Endothelial cell of hepatic sinusoid (primary cell): ENCODE data around the gene PML.
"Not testable (repeated sequence)": the region's sequence is repeated elsewhere in the genome, so short reads cannot be mapped to it uniquely, and the experiment has no call there.

Source experiments
- in situ Hi-C: cut with HindIII; loops from 2 replicates; pipeline ENCODE4 v1.10.0; 2017; ENCODE audit warnings: low sequenced_read_pairs

The PML gene

GRCh38 chr15:73957276-73957675, 37.2 kb upstream of the PML start:
- in situ Hi-C loops = loop anchor here (5.0 kb wide), 1 partner anchor 90 kb away; no protein-coding TSS in a partner anchor

DNA sequence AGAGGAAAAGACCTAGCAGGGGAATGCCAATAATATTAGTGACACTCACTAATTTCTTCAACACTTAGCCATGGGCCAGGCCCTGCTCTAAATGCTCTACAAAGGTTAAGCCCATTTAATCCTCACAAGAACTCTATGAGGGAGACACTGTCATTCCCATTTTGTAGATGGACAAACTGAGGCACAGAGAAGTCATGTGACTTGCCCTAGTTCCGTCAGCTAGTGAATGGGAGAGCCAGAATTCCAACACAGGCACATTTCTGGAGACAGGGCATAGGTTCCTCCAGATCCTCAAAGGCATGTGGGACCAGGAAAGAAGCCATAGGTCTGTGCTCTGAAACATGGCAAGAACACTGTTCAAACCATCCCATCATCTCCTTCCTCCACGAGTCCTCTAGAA, 36.7 kb upstream of the PML start:
- in situ Hi-C loops = loop anchor here (5.0 kb wide), 1 partner anchor 90 kb away; no protein-coding TSS in a partner anchor

DNA sequence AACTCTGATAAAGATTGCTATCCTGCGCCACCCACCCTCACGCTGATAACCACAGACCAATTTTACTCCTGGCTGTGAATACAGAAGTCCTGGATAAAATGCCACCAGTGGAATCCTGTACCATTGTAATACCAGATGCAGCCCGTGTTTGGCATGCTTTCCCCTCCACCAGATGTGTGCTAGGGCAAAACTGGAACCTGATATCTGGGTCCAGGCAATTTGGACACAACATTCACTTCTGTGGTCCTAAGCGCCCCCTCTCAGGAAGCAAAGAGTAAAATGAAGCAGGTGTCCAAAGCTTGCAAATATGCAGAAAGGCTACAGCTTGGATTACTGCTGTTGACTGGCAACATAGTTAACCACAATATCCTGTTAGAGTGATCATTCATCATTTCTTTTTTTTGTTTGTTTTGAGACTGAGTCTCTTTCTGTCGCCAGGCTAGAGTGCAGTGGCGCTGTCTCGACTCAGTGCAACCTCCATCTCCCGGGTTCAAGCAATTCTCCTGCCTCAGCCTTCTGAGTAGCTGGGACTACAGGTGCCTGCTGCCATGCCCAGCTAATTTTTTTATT, 35.4 kb upstream of the PML start:
- in situ Hi-C loops = loop anchor here (5.0 kb wide), 1 partner anchor 88 kb away; no protein-coding TSS in a partner anchor

GRCh38 chr15:73959801-73960200, 34.7 kb upstream of the PML start:
- in situ Hi-C loops = loop anchor here (5.0 kb wide), 1 partner anchor 88 kb away; no protein-coding TSS in a partner anchor

DNA sequence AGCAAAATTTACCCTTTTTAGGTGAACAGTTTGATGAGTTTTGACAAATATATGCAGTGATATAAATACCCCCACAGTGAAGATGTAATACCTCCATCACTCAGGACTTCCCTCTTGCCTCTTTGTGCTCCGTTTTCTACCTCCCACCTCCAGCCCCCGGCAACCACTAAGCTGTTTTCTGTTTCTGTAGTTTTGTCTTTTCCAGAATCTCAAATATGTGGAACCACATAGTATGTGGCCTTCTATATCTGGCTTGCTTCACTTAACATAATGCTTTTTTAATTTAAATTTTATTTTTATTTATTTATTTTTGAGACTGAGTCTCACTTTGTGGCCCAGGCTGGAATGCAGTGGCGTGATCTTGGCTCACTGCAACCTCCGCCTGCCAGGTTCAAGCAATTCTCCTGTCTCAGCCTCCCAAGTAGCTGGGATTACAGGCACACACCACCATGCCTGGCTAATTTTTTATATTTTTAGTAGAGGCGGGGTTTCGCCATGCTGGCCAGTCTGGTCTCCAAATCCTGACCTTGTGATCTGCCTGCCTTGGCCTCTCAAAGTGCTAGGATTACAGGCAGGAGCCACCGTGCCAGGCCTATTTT, 33.9 kb upstream of the PML start:
- in situ Hi-C loops = not testable (repeated sequence)

DNA sequence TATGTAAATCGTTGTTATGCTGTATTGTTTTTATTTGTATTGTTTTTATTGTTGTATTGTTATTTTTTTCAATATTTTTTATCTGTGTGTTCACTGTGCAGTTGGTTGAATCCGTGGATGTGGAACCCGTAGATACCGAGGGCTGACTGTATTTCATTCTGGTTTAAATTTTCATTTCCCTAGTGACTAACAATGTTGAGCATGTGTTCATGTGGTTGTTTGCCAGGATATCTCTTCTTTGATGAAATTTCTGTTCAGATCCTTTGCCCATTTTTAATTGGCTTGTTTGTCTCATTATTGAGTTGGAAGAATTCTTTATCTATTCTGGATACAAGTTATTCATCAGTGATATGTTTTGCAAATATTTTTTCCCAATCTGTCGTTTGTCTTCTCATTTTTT, 32.1 kb upstream of the PML start:
- in situ Hi-C loops = no loop called here

DNA sequence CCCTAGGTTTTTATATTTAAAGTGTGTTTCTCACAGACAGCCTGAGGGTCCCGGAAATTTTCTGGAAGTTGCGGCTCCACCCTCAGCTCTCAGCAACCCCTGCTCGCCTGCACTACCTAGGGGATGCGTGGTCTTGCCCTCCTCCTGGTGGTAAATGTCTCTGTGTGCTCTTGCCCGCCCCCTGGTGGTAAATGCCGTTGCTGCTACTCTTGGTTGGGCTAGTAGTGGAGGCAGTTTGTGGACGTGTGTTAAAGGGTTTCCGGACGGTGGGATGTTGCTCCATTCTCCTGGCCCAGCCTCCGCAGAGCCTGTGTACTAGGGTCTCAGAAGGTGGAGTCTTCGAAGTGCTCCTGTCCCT, 29.8 kb upstream of the PML start:
- in situ Hi-C loops = no loop called here

GRCh38 chr15:73965094-73965757, 29.3 kb upstream of the PML start:
- in situ Hi-C loops = no loop called here

DNA sequence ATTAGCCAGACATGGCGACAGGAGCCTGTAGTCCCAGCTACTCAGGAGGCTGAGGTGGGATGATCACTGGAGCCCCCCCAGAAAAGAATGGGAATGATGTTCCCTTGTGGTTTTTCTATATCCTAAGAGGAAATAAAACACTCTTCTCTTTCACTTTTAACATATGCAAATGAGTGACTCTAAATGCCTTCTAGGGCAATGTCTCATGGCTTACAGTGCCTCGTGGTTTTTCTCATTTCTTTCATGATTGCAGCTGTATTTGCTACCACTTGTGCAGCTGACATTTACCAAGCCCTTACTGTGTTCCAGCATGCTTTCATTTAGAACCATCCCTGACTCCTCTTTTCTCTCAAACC, 28.8 kb upstream of the PML start:
- in situ Hi-C loops = no loop called here

GRCh38 chr15:73968461-73968860, 26.1 kb upstream of the PML start:
- in situ Hi-C loops = no loop called here

GRCh38 chr15:73969151-73969759, 25.3 kb upstream of the PML start:
- in situ Hi-C loops = no loop called here

- in situ Hi-C loops = no loop called here
Observed at GRCh38 chr15:73972984-73973682, 21.4 kb upstream of the PML start.

DNA sequence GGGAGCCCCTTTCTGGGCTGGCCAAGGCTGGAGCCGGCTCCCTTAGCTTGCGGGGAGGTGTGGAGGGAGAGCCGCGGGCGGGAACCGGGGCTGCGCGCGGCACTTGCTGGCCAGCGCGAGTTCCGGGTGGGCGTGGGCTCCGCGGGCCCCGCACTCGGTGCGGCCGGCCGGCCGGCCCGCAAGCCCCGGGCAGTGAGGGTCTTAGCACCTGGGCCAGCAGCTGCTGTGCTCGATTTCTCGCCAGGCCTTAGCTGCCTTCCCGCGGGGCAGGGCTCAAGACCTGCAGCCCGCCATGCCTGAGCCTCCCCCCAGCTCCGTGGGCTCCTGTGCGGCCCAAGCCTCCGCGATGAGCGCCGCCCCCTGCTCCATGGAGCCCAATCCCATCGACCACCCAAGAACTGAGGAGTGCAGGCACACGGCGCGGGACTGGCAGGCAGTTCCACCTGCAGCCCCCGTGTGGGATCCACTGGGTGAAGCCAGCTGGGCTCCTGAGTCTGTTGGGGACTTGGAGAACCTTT, 20.8 kb upstream of the PML start:
- in situ Hi-C loops = not testable (repeated sequence)

DNA sequence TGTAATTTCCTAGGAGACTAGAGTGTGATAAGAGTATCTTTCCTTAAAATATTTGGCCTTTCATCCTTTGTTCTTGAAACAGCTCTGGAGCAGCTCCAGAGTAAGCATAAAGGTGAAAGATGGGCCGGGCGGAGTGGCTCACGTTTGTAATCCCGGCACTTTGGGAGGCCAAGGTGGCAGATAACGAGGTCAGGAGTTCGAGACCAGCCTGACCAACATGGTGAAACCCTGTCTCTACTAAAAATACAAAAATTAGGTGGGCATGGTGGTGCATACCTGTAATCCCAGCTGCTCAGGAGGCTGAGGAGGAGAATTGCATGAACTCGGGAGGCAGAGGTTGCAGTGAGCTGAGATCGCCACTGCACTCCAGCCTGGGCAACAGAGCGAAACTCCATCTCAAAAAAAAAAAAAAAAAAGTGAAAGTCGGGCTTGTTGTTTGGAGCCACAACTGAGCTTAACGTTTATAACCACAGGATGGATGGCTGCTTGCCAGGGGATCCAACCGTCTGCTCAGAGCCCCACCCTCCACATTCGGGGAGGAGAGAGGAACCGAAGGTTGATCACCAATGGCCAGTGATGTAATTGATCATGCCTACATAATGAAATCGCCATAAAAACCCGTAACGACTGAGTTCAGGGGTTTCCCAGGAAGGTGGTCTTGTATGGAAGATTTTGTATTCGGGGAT, 18.9 kb upstream of the PML start:
- in situ Hi-C loops = not testable (repeated sequence)

- in situ Hi-C loops = no loop called here
Observed at GRCh38 chr15:73978896-73979295, 15.6 kb upstream of the PML start.

- in situ Hi-C loops = no loop called here
Observed at GRCh38 chr15:73979636-73980035, 14.9 kb upstream of the PML start.

DNA sequence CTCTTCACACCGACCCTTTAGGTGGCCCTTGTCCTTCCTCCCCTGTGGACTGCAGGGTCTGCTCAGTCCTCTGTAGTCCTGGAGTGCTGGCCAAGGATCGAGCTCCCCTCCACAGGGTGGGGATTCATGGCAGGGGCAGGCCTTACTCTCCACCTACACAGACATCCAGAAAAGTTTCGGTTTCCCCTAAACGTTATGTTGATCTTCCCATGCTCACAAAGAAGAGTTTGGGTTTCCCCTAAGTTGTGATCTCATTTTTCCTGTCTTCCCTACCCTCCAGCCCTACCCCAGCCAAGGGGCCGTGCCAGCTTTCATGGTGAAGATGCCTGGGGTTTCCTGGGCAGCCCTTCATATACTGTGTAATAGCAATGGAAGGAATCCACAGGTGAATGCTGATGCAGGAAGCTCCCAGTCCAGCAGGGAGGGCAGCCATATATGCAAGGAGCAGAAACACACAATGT, 12.7 kb upstream of the PML start:
- in situ Hi-C loops = no loop called here

GRCh38 chr15:73982222-73982962, 12.1 kb upstream of the PML start:
- in situ Hi-C loops = no loop called here

DNA sequence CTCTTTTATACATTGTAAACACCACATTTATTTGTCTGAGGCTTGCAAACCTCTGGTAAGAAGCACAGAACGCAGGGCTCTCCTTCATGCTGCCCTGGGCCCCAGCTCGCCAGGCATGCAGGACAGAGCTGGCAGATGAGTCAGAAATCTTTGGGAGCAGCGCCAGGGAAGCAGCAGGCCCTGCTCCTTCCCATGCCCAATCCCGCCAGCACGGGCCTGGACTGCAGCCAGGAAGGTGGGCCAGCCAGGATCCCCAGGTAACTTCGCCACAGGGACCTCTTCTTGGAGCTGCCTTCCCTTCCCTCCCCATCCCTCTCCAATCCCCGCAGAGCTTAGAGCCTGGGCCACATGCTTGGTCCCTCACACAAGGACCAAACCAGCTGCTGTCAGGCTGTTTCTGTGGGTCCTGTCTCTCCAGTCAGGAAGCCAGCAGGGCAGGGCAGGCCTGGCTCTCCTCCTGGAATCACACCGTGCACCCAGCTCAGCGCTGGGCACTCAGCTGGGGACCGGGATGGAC, 11.2 kb upstream of the PML start:
- in situ Hi-C loops = no loop called here

- in situ Hi-C loops = no loop called here
Observed at GRCh38 chr15:73983773-73984172, 10.7 kb upstream of the PML start.
